ENCODE data around the gene PABPC4L.

GRCh38 chr4:134189480-134189879 lies 12.1 kb downstream of the PABPC4L start:
- no peak for TF ChIP-seq CTCF (IDR thresholded peaks at IDR 0.05; ENCODE audit: borderline replicate concordance, extremely low read depth, low read length, poor library complexity, severe bottlenecking)
- no peak for TF ChIP-seq EZH2 (IDR thresholded peaks at IDR 0.05; ENCODE audit: borderline replicate concordance, low read depth, low read length, severe bottlenecking)
